ENCODE results near the gene PRKN. TPM values are rescaled to one million over a fixed set of nuclear protein-coding genes. Genes with fewer than 3 reads are reported as not detected.

PRKN gene
- total RNA-seq, 1 experiment from 2014 or later: not detected

DNA sequence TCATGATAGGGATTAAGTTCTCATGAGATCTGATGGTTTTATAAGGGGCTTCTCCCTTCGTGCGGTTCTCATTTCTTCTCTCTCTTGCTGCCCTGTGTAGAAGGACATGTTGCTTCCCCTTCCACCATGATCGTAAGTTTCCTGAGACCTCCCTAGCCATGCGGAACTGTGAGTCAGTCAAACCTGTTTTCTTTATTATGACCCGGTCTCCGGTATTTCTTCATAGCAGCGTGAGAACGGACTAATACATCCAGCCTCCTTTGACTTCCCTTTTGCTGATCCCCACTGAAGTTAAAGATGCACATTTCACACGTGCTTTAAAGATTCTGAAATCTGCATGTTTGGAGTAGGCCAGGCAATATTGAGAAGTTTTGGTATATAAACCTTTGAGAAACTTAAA lies 543.1 kb downstream of the PRKN start:
- TF ChIP-seq, protein P1, sequence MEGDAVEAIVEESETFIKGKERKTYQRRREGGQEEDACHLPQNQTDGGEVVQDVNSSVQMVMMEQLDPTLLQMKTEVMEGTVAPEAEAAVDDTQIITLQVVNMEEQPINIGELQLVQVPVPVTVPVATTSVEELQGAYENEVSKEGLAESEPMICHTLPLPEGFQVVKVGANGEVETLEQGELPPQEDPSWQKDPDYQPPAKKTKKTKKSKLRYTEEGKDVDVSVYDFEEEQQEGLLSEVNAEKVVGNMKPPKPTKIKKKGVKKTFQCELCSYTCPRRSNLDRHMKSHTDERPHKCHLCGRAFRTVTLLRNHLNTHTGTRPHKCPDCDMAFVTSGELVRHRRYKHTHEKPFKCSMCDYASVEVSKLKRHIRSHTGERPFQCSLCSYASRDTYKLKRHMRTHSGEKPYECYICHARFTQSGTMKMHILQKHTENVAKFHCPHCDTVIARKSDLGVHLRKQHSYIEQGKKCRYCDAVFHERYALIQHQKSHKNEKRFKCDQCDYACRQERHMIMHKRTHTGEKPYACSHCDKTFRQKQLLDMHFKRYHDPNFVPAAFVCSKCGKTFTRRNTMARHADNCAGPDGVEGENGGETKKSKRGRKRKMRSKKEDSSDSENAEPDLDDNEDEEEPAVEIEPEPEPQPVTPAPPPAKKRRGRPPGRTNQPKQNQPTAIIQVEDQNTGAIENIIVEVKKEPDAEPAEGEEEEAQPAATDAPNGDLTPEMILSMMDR (conservative IDR thresholded peaks at IDR 0.05): no peak
- no peak for TF ChIP-seq EZH2 (IDR thresholded peaks at IDR 0.05; ENCODE audit: low read depth)
- POLR2A ChIA-PET (ENCODE audit: unreplicated experiment): no interaction called here

DNA sequence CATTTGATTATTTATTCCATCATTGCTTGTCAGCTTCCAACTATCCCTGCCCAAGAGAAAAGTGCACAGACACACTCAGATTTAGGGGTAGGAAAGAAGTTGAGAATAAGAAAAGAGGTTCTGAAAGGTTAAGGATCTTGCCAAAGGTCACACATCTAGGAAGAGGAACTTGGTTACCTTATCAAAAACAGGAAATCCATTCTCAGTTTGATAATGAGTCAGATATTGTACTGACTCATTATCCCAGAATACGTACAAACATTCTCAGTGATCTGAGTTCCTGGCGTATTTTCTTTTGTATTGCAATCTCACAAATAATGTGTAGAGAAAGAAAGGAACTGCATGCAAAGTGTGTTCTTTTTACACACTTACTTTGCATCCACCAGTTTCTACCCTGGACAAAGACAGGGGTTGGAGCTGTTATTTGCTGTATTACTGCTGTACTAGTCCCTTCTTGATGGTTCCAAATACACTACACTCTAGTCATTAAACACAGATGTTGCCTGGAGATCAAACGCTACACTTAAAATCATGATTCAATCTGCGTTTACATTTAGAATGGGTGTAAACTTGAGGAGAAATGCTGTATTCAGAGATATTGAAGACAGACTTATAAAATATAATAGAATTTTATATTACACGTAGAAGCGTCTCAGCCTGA lies 545.7 kb downstream of the PRKN start:
- Histone ChIP-seq H3K4me2 (no peak overlapping the region), H4K20me1 (ENCODE audit: insufficient read depth) (no peaks in the 10 kb centered on the region), H2AFZ (no peak overlapping the region), H3K79me2 (ENCODE audit: low read depth) (no peaks in the 10 kb centered on the region), H3K9me3 (ENCODE audit: insufficient read depth, low read depth) (no peaks in the 10 kb centered on the region), H3F3A (ENCODE audit: insufficient read depth, low read depth) (no peaks in the 10 kb centered on the region), H3K36me3 (ENCODE audit: low read depth) (no peaks in the 10 kb centered on the region), H3K27ac (no peak overlapping the region), H3K4me3 (no peak overlapping the region), H3K27me3 (ENCODE audit: insufficient read depth, low read depth) (peaks cover 44% of the 10 kb centered on the region; the same call in 1 of the 2 replicates), H3K9me2 (ENCODE audit: insufficient read depth) (no peaks in the 10 kb centered on the region; the same call in 1 of the 2 replicates), H3K4me1 (replicated peaks; ENCODE audit: insufficient read depth) (no peaks in the 10 kb centered on the region)
- CTCF ChIA-PET: no interaction called here
- no peak for TF ChIP-seq EZH2 (IDR thresholded peaks at IDR 0.05; ENCODE audit: low read depth)
- TF ChIP-seq, protein P1 (conservative IDR thresholded peaks at IDR 0.05): no peak
- DNase-seq: no peak
- POLR2A ChIA-PET (ENCODE audit: unreplicated experiment): no interaction called here
- no TSS peak for BruUV-seq (replicated peaks)
- intact Hi-C loops (cut with micrococcal nuclease; ENCODE audit: unreplicated experiment): no loop called here

More for the DNA sequence above, 543.1 kb downstream of the PRKN start:
- H3K9me2 ChIP-seq (ENCODE audit: insufficient read depth): no peaks in the 10 kb centered on the region; the same call in 1 of the 2 replicates
- intact Hi-C loops (cut with micrococcal nuclease; ENCODE audit: unreplicated experiment): no loop called here
- no peak for DNase-seq
- H3F3A ChIP-seq (ENCODE audit: insufficient read depth, low read depth): no peaks in the 10 kb centered on the region
- H4K20me1 ChIP-seq (ENCODE audit: insufficient read depth): no peaks in the 10 kb centered on the region
- no peaks in the 10 kb centered on the region for H3K9me3 ChIP-seq (ENCODE audit: insufficient read depth, low read depth)
- peaks cover 41% of the 10 kb centered on the region; the same call in 1 of the 2 replicates for H3K27me3 ChIP-seq (ENCODE audit: insufficient read depth, low read depth)
- BruUV-seq (replicated peaks): no TSS peak
- no peak overlapping the region for H3K27ac ChIP-seq
- no peak overlapping the region for H3K4me2 ChIP-seq
- no peaks in the 10 kb centered on the region for H3K4me1 ChIP-seq (replicated peaks; ENCODE audit: insufficient read depth)
- no peak overlapping the region for H3K4me3 ChIP-seq
- CTCF ChIA-PET: no interaction called here
- H2AFZ ChIP-seq: no peak overlapping the region
- H3K36me3 ChIP-seq (ENCODE audit: low read depth): no peaks in the 10 kb centered on the region
- no peaks in the 10 kb centered on the region for H3K79me2 ChIP-seq (ENCODE audit: low read depth)

DNA sequence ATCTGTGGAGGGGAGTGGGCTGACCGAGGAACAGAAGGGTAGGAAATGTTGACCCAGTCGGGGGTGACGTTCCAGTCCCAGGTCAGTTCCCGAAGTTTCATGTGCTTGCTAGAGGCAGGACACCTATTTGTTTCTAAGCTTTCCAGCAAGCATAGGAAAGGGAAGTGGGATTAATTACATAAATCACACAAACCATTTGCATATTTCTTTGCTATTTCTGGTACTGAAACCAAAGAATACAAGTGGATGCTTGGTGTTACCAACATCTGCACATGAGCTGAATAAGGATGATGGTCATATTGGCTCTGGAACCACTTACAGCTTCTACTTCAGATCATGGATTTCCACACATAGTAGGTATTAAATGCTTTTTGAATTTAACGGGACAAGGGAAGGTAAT lies 546.5 kb downstream of the PRKN start:
- no peaks in the 10 kb centered on the region for H3K4me1 ChIP-seq (replicated peaks; ENCODE audit: insufficient read depth)
- no peak overlapping the region for H2AFZ ChIP-seq
- intact Hi-C loops (cut with micrococcal nuclease; ENCODE audit: unreplicated experiment): no loop called here
- H4K20me1 ChIP-seq (ENCODE audit: insufficient read depth): no peaks in the 10 kb centered on the region
- no peak overlapping the region for H3K27ac ChIP-seq
- peaks cover 44% of the 10 kb centered on the region; the same call in 1 of the 2 replicates for H3K27me3 ChIP-seq (ENCODE audit: insufficient read depth, low read depth)
- H3F3A ChIP-seq (ENCODE audit: insufficient read depth, low read depth): no peaks in the 10 kb centered on the region
- ChIA-PET POLR2A (ENCODE audit: unreplicated experiment) (no interaction called here), CTCF (no interaction called here)
- H3K9me2 ChIP-seq (ENCODE audit: insufficient read depth): no peaks in the 10 kb centered on the region; the same call in 1 of the 2 replicates
- no peaks in the 10 kb centered on the region for H3K9me3 ChIP-seq (ENCODE audit: insufficient read depth, low read depth)
- TF ChIP-seq, protein P1 (conservative IDR thresholded peaks at IDR 0.05): no peak
- no peak for TF ChIP-seq EZH2 (IDR thresholded peaks at IDR 0.05; ENCODE audit: low read depth)
- no peaks in the 10 kb centered on the region for H3K79me2 ChIP-seq (ENCODE audit: low read depth)
- H3K36me3 ChIP-seq (ENCODE audit: low read depth): no peaks in the 10 kb centered on the region
- H3K4me2 ChIP-seq: no peak overlapping the region
- BruUV-seq (replicated peaks): no TSS peak
- no peak overlapping the region for H3K4me3 ChIP-seq
- DNase-seq: no peak
